Stimulated activated CD4-positive, alpha-beta T cell treated with anti-CD3 and anti-CD28 coated beads, Interleukin-12 subunit alpha, Interleukin-12 subunit beta, amount 100 ng/mL, for 48 hours (primary cell): ENCODE data around the gene CRYM.
"Not testable (repeated sequence)": the region's sequence is repeated elsewhere in the genome, so short reads cannot be mapped to it uniquely, and the experiment has no call there.

Experiments used
- DNase-seq, 3 donors: peaks; one replicate each; pipeline ENCODE4 v3.0.0-alpha.2; 2020; ENCODE audit warnings: low read depth in 2 of 3, low spot score in 1 of 3

The CRYM gene

DNA sequence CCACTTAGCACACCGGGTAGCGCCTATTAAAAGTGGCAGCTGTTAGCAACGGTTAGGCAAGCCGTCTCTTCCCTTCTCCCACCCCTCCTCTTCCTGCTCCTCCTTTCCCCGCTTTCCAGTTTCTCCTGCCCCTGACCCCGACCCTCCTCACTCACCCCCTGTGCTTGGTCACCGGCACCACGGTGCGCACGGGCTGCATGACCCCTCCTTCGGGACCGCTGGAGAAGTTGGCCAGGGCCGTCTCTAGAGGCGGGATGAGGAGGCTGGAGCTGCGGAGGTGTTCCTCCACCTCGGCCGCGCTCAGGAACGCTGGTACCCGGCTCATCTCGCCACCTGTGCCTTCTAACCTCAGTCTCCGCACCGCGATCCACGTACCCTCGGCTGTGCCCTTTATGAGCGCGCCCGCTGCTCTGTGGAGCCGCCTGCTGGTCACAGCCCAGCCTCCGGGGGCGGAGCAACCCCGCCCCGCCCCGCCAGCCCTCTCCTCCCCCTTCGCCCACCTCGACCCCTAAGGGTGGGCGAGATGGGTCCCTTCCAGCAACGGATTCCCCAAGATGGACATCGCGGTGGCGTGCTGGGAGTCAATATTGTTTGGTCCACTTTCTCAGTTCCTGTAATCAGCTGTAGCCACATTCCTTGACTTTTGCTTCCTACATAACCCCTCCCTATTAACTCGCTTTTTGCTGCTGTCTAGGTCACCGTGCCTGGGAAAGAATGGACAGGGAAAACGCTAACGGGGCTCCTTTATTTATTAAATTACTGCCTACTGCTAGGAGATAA is at the start of gene CRYM:
TSS of gene CRYM (minus strand) at position 364 of the 780 bp plus-strand sequence. CDS start at position 325, 39 bp downstream.
- DNase-seq, result peak; percentile 22 to 42 (median 41)

DNA sequence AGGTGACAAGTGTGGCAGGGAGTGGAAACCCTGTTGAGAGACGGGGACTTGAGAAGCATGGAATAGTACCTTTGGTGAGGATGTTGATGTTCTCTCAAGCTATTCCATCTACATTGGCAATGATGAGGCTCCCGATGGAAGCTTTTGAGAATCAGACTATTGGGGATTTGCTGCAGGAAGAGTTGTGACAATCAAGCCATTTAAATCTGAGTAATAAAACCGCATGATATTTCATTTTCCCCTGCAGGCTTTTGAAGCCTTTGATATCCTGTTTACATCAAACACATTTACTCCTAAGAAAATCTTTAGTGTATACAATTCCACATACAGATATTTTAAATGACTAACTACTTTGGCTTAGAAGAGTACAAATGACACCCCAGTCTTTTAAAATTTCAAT is 49.0 kb upstream of the CRYM start:
- no peak for DNase-seq

DNA sequence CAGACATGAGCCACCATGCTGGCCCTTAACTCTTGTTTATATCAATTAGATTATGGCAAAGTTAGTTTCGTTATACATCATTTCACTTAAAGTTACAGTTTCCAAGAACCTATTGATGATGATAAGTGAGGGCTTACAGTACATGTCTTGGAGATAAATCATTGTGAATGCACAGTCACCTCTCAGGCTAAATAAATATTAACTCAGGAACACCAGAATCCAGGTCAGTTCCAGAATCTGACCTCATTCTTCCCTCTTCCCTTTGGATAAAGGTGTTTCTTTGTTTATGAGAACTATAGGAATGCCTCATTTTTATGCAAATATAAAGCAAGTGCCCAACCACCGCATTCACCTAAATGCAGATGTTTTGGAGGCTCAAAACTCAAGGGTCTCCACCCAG is 48.4 kb upstream of the CRYM start:
- no peak for DNase-seq

DNA sequence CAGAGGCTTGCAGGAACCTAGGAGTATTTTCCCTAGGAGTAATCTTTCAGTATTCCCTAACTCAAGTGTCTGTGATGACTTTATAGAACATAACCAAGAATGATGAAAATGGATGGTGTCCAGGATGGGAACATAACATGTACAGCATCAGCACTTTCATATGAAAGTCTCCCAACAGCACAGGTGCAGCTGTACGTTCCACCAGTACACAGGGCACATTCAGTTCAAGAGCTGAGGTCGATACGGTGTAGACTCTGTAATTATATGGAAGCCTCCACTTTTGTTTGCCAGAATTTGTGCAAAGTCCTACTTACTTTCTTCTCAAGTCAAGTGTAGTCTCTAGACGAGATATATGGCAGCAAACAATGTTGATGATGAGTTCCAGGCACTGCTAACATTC is 46.2 kb upstream of the CRYM start:
- no peak for DNase-seq

DNA sequence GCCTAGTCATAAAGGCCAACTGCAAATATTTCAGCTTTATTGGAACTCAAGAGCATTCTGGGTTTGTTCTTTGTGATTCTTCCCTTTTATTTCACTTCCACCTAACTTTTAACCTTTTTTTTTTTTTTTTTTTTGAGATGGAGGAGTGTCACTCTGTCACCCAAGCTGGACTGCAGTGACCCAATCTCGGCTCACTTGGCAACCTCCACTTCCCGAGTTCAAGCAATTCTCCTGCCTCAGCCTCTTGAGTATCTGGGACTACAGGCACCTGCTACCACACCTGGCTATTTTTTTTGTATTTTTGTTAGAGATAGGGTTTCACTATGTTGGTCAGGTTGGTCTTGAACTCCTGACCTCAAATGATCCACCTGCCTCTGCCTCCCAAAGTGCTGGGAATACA is 44.2 kb upstream of the CRYM start:
- DNase-seq, result not testable (repeated sequence)

DNA sequence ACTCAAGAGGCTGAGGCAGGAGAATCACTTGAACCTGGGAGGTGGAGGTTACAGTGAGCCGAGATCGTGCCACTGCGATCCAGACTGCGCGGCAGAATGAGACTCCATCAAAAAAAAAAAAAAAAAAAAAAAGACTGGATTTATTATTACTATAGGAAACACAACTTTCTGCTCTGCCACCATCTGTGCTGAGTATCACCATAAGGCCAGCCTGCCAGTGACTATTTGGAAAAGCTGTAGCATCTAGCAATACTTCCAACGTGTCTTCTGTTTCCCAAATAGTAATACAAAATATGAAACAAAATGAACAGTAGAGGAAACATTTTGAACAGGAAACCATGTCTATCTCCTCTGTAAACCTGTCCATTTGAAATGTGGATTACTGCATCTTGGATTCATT is 43.6 kb upstream of the CRYM start:
- DNase-seq, result no peak

DNA sequence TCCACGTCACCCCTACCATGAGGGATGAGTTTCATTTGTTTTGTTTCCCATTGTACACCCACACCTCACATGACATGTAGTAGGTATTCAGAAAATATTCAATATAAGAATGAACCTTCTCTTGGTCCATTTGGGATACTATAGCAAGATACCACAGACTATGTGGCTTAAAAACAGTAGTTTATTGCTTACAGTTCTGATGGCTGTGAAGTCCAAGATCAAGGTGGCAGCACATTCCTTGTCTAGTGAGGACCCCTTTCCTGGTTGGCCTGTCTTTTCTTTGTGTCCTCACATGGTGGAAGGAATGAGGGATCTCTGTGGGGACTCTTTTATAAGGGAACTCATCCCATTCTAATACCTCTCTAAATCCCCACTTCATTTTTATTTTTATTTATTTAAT is 36.2 kb upstream of the CRYM start:
- DNase-seq, result no peak

DNA sequence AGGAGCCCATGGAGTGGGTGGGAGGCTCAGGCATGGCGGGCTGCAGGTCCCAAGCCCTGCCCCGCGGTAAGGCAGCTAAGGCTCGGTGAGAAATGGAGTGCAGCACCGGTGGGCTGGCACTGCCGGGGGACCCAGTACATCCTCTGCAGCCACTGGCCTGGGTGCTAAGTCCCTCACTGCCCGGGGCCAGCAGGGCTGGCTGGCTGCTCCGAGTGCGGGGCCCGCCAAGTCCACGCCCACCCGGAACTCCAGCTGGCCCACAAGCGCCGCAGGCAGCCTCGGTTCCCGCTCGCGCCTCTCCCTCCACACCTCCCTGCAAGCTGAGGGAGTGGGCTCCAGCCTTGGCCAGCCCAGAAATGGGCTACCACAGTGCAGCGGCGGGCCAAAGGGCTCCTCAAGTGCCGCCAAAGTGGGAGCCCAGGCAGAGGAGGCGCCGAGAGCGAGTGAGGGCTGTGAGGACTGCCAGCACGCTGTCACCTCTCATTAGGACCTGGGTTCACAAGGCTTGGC is 34.8 kb upstream of the CRYM start:
- DNase-seq, result not testable (repeated sequence)

DNA sequence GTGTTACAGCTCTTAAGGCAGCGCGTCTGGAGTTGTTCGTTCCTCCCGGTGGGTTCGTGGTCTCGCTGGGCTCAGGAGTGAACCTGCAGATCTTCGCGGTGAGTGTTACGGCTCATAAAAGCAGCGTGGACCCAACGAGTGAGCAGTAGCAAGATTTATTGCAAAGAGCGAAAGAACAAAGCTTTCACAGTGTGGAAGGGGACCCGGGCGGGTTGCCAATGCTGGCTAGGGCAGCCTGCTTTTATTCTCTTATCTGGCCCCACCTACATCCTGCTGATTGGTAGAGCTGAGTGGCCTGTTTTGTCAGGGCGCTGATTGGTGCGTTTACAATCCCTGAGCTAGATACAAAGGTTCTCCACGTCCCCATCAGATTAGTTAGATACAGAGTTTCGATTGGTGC is 34.0 kb upstream of the CRYM start:
- DNase-seq, result not testable (repeated sequence)

DNA sequence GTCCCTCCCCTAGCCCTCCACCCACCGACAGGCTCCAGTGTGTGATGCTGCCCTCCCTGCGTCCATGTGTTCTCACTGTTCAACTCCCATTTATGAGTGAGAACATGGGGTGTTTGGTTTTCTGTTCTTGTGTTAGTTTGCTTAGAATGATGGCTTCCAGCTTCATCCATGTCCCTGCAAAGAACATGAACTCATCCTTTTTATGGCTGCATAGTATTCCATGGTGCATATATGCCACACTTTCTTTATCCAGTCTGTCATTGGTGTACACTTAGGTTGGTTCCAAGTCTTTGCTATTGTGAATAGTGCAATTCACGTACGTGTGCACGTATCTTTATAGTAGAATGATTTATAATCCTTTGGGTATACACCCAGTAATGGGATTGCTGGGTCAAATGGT is 28.6 kb upstream of the CRYM start:
- not testable (repeated sequence) for DNase-seq

DNA sequence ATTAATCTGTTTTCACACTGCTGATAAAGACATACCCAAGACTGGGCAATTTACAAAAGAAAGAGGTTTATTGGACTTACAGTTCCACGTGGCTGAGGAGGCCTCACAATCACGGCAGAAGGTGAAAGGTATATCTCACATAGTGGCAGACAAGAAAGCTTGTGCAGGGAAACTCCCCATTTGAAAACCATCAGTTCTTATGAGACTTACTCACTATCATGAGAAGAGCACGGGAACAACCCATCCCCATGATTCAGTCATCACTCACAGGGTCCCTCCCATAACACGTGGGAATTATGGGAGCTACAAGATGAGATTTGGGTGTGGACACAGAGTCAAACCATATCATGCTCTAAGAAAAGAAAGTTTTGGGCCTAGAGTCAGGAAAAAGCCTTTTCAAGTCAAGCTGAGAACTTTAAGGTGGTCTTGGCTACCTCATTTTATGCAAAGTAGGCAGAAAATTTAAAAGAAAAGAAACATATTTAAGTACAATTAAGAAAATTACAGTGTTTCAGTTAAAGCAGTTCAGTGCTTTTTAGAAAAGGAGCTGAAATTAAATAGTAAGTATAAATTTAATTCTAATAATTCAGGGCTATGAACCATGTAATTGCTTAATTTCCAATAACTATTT is 24.9 kb upstream of the CRYM start:
- no peak for DNase-seq

DNA sequence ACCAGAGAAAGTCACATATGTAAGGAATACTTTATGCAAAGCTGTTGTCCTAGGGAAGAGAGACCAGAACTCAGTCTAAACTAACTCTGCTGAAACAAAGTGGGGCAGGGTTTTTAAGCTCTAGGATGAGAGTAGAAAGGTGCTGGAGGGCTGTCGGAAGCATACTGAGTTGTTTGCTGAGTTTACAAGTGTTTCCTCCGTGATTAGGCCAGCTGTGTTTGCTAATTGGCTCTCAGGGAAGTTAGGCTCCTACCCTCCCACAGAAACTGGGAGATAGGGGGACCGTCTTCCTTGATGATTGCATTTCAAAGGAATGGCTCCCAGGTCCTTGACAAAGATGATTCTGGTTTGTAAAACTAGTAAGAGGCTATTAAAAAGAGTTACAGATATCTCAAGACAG is 24.4 kb upstream of the CRYM start:
- no peak for DNase-seq

DNA sequence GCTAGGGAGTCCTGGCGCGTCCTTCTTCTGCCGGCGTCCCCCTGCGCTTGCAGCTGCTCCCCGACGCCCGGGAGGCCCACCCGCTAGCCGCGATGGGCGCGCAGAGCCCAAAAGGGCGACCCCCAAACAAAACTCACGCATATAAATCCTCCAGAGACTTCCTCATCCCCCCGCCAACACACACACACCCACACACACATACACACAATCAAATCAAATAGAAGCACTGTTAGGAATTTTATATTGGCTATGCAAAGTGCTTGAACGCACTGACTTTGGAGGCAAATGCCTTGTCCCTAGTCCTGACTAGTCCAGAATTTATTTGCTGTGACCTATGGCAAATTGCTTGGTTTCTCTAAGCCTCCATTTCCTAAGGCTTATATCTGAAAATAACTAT is 23.8 kb upstream of the CRYM start:
- no peak for DNase-seq

DNA sequence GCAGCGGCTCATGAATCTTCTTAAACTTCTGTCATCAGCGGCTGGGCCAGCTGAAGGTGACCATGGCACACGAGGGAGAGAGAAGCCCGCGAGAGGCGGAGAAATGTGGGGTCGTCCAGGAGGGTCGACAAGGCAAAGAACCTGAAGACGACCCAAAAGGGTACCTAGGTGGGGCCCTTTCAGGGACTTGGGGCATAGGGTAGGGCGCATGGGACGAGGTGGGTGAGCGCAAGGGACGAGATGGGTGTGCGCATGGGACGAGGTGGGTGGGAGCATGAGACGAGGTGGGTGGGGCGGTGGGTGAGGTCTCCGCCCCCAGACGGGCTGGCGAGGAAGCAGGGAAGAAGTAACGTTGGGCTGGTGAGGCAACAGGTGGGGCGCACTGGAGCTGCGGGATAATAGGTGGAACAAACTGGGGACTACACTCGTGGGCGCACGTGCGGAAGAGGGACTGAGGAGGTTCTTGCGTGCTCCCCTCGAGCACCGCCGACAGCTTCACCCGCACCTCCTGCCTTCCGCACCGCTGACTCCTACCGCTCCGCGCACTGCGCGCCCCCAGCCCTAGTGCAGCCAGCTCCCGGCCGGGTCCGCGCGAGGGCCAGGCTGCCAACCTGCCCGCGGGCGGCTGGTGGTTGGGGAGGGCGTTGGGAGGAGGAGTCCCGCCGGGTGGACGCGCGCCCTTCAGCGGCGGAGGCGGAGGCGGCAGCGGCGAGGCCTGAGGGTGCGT is 23.2 kb upstream of the CRYM start:
- peak in 2 of 3 donors; percentile 11 to 32 for DNase-seq

DNA sequence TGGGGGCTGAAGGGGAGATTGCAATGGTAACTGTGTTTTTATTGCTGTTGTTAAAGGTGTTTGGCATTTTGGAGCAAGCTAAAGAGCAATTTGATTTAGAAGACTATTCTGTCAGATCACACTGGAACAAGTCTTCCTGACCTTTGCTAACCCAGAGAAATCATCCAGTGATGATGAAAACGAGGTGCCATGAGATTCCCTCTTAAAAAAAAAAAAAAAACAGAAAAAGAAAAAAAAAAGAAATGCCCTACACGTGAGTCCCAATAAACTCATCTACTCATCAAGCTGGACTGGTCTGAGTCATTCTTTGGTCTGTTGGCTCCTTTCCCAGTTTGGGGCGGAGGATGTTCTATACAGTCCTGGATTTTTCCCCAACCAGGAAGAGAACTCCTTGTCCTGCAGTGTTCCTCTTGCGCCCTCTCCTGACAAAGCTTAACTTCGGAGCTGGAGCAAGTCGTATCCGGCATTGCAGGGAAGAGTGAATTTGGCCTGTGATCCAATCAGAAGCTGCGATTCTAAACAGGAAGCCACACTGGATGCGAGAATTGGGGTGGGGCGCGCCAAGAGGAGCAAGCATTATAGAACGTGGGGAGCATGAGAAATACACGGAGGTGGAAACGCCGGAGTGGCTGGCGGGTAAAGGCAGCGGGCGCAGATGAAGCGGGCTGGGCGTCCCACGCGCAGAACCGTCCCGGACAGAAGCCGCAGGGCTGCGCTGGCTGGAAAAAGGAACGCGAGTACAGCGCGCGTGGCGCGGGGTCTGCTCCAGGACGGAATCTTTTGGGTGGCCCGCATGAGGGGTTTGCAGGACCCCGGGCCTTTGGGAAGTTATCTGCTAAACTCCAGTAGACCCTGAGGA is 22.4 kb upstream of the CRYM start:
- DNase-seq, result peak; percentile 55 to 65 (median 59)

DNA sequence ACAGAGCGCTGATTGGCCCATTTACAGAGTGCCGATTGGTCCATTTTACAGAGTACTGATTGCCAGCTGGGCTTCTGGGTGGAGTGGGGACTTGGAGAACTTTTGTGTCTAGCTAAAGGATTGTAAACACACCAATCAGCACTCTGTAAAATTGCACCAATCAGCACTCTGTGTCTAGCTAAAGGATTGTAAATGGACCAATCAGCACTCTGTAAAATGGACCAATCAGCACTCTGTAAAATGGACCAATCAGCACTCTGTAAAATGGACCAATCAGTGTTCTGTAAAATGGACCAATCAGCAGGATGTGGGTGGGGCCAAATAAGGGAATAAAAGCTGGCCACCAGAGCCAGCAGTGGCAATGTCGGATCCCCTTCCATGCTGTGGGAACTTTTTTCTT is 11.7 kb upstream of the CRYM start:
- not testable (repeated sequence) for DNase-seq

DNA sequence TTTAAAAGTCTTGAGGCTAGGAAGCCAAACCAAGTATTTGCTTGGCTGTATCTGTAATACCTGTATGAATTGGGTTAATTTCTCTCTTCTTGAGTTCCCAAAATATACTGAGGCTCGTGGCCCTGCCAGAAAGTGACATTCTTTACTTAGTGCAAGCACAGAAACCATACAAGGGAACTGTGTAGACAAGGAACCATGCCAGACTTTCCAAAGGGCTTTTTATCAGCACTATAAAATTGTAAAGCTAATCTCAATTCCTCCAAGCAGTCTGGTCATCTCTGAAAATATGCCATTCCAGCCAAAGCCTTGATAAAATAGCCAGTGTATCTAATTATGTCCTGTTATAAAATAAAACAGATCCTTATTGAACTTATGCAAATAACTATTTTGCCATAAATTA is 7.2 kb upstream of the CRYM start:
- DNase-seq, result no peak

DNA sequence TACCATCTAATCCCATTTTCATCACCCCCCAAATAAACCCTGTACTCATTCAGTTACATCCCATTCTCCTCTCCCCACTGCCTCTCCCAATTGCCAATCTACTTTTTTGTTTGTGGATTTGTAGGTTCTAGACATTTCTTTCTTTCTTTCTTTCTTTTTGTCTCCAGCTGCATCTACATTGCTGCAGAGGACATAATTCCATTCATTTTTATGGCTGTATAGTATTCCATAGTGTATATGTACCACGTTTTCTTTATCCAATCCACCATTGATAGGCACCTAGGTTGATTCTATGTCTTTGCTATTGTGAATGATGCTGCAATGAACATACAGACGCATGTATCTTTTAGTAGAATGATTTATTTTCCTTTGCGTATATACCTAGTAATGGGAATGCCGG is 6.3 kb upstream of the CRYM start:
- no peak for DNase-seq

DNA sequence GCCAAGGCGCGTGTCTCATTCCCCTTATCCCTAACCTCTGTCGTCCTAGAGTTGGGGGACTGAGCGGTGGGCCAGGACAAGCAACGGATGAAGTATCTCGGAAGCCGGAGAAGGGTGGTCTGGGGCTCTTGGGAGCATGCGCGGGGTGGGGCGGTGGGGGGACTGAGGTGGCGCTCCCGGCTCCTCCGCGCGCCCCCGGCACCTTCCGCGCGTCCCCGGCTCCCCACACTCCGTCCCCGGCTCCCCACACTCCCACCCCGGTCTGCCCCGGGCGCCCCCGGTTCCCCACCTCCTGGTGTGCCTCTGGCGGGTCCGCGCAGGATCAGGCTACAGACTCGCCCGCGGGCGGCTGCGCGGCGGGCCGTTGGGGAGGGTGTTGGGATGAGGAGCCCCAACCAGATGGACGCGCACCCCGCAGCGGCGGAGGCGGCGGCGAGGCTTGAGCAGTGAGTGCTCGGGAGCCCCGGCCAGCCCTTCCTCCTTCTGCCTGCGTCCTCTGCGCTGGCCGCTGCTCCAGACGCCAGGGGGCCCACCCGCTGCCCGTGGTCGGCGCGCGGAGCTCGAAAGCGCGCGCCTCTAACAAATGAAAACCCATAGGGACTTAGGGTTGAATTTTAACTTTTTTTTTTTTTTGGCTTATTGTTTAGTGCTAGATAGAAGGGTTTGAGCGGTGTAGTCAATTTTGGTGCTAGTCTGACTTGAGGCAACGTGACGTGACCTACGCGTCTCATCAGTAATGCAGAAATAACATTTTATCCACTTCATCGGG is 5.6 kb upstream of the CRYM start:
- no peak for DNase-seq

DNA sequence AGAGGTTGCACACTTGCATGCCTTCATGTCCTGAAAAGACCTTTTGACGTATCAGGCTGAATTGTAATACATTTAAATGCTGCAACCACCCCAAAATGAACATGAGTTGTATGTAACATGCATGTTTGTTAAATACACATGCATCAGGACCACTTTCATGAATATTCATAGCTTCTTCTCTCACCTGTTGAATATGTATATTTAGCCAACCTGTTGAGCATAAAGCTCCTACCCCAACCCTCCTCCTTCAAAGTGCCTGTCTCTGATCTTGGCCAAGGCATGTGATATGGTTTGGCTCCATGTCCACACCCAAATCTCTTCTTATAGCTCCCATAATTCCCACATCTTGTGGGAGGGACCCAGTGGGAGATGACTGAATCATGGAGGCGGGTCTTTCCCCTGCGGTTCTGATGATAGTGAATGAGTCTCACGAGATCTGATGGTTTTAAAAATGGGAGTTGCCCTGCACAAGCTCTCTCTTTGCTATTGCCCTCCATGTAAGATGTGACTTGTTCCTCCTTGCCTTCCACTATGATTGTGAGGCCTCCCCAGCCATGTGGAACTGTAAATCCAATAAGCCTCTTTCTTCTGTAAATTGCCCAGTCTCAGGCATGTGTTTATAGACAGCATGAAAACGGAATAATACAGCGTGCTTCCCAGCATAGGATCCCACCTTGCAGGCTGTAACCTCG is 3.8 kb upstream of the CRYM start:
- DNase-seq, result no peak
